ENCODE measurements around the gene SEC22B.
"Not testable (repeated sequence)": the region's sequence is repeated elsewhere in the genome, so short reads cannot be mapped to it uniquely, and the experiment has no call there.

The SEC22B gene

GRCh38 chr1:120112212-120112611 lies 64.1 kb downstream of the SEC22B start:
- not testable (repeated sequence) for DNase-seq

DNA sequence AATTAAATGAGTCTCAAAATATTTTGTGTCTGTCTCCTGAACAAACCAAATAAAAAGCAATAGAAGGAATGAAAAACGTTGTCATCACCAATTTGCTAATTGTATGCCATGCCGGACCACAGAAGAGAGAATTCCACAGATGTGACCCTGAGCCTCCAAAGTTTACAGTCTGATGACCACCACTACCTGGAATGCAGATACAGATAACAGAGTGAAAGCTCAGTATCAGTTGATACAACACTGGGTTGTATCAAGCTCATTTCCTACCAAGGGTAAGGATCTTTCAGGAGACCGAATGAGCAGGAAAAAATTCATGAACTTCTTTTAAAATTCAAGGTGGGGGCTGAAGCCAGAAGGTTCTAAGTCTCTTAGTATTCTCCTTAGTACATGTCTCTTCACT lies 64.5 kb downstream of the SEC22B start:
- not testable (repeated sequence) for DNase-seq

- DNase-seq, result not testable (repeated sequence)
These were observed 65.3 kb downstream of the SEC22B start for GRCh38 chr1:120111008-120111407.

DNA sequence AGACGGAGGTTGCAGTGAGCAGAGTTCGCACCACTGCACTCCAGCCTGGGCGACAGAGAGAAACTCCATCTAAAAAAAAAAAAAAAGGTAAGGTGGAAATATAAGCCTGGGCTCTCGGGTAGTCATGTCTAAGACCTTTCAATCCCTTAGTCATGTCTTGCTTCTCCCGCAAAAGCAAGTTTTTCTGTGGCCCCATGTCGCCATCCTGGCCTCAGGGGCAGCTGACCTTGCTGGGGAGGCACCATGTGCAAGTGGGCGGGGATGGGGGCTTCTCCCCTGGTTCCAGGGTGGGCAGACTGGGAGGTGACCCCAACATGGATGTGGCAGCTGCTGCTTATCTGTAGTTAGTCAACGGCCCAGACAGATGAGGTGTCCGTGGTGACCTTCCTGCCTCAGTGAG lies 66.7 kb downstream of the SEC22B start:
- DNase-seq, result not testable (repeated sequence)

DNA sequence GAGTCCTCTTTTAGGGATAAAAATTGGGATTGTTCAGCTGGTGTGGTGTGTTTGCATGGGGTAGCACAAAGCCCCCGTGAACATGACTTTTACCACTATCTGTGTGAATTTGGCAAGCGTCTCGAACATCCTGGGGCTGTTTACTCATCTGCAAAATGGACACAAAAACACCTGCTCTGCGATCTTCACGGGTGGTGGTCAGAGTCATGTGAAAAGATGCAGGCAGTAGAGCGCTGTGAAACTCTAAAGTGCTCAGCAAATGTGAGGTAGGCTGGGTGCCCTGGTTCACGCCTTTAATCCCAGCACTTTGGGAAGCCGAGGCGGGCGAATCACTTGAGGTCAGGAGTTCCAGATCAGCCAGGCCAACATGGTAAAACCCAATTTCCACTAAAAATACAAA lies 67.1 kb downstream of the SEC22B start:
- not testable (repeated sequence) for DNase-seq

- DNase-seq, result not testable (repeated sequence)
These were observed 71.0 kb downstream of the SEC22B start for GRCh38 chr1:120105288-120105687.

GRCh38 chr1:120103768-120104167 lies 72.6 kb downstream of the SEC22B start:
- not testable (repeated sequence) for DNase-seq

DNA sequence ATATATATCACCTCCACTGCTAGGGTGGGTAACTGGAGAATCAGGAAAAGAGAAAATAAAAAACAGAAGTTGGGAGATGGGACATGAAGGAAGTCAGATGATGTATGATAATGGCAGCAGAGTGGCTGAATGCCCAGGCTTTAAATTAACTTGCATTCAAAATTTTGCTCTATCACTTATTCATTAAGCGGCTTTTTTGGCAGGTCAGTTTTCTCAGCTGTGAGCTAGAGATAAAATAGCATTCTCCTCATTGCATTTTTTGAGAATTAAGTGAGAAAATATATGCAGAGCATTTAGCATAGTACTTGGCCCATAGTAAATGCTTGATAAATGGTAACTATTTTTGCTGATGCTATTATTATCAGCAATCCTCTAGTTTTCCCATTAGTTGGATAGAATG lies 74.7 kb downstream of the SEC22B start:
- not testable (repeated sequence) for DNase-seq

Data from fibroblast of skin of back (primary cell).